HG03378 (cell line): Measurements from ENCODE around the gene HYAL3.

ENCODE experiments used
- ATAC-seq: cut with Tn5 transposase; IDR thresholded peaks from one replicate; pipeline ENCODE4 v1.9.1; 2021; ENCODE audit warnings: mild to moderate bottlenecking, moderate library complexity; ENCODE audit not compliant: unreplicated experiment

The HYAL3 gene

GRCh38 chr3:50331364-50331907, 32.2 kb upstream of the HYAL3 start:
- ATAC-seq = no peak

GRCh38 chr3:50330330-50330729, 31.1 kb upstream of the HYAL3 start:
- ATAC-seq = no peak

- peak; percentile 74 for ATAC-seq
Observed at GRCh38 chr3:50327943-50328691, 28.9 kb upstream of the HYAL3 start, which contains the start of gene TUSC2. TSS of gene TUSC2 (minus strand) at chr3:50328223. CDS start at chr3:50328099, 124 bp downstream.

GRCh38 chr3:50327129-50327528, 27.9 kb upstream of the HYAL3 start:
- no peak for ATAC-seq

GRCh38 chr3:50326182-50326541, 27.0 kb upstream of the HYAL3 start:
- ATAC-seq = no peak

- ATAC-seq = no peak
Observed at GRCh38 chr3:50325497-50326181, 26.4 kb upstream of the HYAL3 start.

- ATAC-seq = no peak
Observed at GRCh38 chr3:50325113-50325480, 25.9 kb upstream of the HYAL3 start.

GRCh38 chr3:50324351-50325112, 25.3 kb upstream of the HYAL3 start:
- ATAC-seq = no peak

GRCh38 chr3:50323614-50324199, 24.5 kb upstream of the HYAL3 start:
- ATAC-seq = no peak

- no peak for ATAC-seq
Observed at GRCh38 chr3:50323092-50323600, 23.9 kb upstream of the HYAL3 start.

- no peak for ATAC-seq
Observed at GRCh38 chr3:50322386-50323091, 23.3 kb upstream of the HYAL3 start, which contains the start of gene HYAL2. TSS of gene HYAL2 (minus strand) at chr3:50322745. CDS start at chr3:50320489, 2,256 bp downstream.

GRCh38 chr3:50322115-50322385, 22.8 kb upstream of the HYAL3 start:
- ATAC-seq = no peak

GRCh38 chr3:50321336-50322114, 22.3 kb upstream of the HYAL3 start:
- ATAC-seq = peak; percentile 52

GRCh38 chr3:50320853-50321335, 21.7 kb upstream of the HYAL3 start:
- peak; percentile 25 for ATAC-seq

- ATAC-seq = no peak
Observed at GRCh38 chr3:50319894-50320625, 20.9 kb upstream of the HYAL3 start.

GRCh38 chr3:50319181-50319893, 20.1 kb upstream of the HYAL3 start:
- ATAC-seq = no peak

GRCh38 chr3:50318615-50319014, 19.4 kb upstream of the HYAL3 start:
- ATAC-seq = no peak

GRCh38 chr3:50318163-50318562, 19.0 kb upstream of the HYAL3 start:
- ATAC-seq = no peak
